Tibial artery (tissue), 4 donors: ENCODE data around the gene PEMT.

Experiments
- DNase-seq, 2 donors: peaks; one replicate each; pipeline ENCODE4 v3.0.0-alpha.2; 2019
- H3K27ac ChIP-seq, 2 donors: fragments of 200-600 bp; sonication (generic) in 1 of 2; 1 replicate in 1 of 2; 2 replicates in 1 of 2; pipeline ENCODE4 v1.5.1; 2018 to 2019; ENCODE audit warnings: mild to moderate bottlenecking in 1 of 2
- H3K27me3 ChIP-seq, 2 donors: fragments of 200-600 bp; sonication (generic) in 1 of 2; one replicate each; pipeline versions ENCODE4 v1.5.1 to v1.6.0; 2016 to 2019
- H3K36me3 ChIP-seq, 3 donors: fragments of 200-600 bp; sonication (generic) in 2 of 3; one replicate each; pipeline ENCODE4 v1.5.1; 2016 to 2019; ENCODE audit warnings: mild to moderate bottlenecking in 2 of 3
- H3K4me1 ChIP-seq, 4 donors: fragments of 200-600 bp; sonication (generic) in 2 of 4; 1 replicate in 3 of 4; 2 replicates in 1 of 4; pipeline ENCODE4 v1.5.1; 2016 to 2019
- H3K4me3 ChIP-seq, 2 donors: fragments of 200-600 bp; sonication (generic) in 1 of 2; 1 replicate in 1 of 2; 2 replicates in 1 of 2; pipeline ENCODE4 v1.5.1; 2018 to 2019; ENCODE audit warnings: mild to moderate bottlenecking in 2 of 2
- H3K9me3 ChIP-seq, 3 donors: fragments of 200-600 bp; sonication (generic) in 1 of 3; one replicate each; pipeline ENCODE4 v1.5.1; 2016 to 2019
- intact Hi-C: fragments of 100-400 bp; cut with DNase I; formaldehyde crosslinking; loops from one replicate; pipeline ENCODE4 v1.15.0; 2023; ENCODE audit warnings: low total_unique reads
- TF ChIP-seq, protein P1 (sequence below), 2 experiments: fragments of 200-600 bp in 1 of 2; fragments of 450-650 bp in 1 of 2; IDR thresholded peaks; one replicate each; pipeline ENCODE4 v1.5.1; 2017 to 2019; ENCODE audit warnings: antibody characterized with exemption in 2 of 2, mild to moderate bottlenecking in 1 of 2, moderate library complexity in 1 of 2

The PEMT gene

GRCh38 chr17:17542906-17543635 is 48.4 kb downstream of the PEMT start:
- peaks cover 0 to 50% (median 28%) of the 10 kb centered on the region in 4 donors for H3K4me1 ChIP-seq
- no peaks in the 10 kb centered on the region for H3K36me3 ChIP-seq
- TF ChIP-seq, protein P1, sequence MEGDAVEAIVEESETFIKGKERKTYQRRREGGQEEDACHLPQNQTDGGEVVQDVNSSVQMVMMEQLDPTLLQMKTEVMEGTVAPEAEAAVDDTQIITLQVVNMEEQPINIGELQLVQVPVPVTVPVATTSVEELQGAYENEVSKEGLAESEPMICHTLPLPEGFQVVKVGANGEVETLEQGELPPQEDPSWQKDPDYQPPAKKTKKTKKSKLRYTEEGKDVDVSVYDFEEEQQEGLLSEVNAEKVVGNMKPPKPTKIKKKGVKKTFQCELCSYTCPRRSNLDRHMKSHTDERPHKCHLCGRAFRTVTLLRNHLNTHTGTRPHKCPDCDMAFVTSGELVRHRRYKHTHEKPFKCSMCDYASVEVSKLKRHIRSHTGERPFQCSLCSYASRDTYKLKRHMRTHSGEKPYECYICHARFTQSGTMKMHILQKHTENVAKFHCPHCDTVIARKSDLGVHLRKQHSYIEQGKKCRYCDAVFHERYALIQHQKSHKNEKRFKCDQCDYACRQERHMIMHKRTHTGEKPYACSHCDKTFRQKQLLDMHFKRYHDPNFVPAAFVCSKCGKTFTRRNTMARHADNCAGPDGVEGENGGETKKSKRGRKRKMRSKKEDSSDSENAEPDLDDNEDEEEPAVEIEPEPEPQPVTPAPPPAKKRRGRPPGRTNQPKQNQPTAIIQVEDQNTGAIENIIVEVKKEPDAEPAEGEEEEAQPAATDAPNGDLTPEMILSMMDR (IDR thresholded peaks at IDR 0.05), result no peak
- DNase-seq, result no peak
- intact Hi-C loops, result no loop called here
- no peak overlapping the region for H3K4me3 ChIP-seq
- no peaks in the 10 kb centered on the region for H3K9me3 ChIP-seq
- H3K27me3 ChIP-seq, result no peaks in the 10 kb centered on the region
- no peak overlapping the region for H3K27ac ChIP-seq

GRCh38 chr17:17541640-17542001 is 49.9 kb downstream of the PEMT start:
- no peaks in the 10 kb centered on the region for H3K36me3 ChIP-seq
- no peak for DNase-seq
- no peak overlapping the region for H3K27ac ChIP-seq
- H3K4me3 ChIP-seq, result no peak overlapping the region
- no peaks in the 10 kb centered on the region for H3K9me3 ChIP-seq
- H3K4me1 ChIP-seq, result peaks cover 0 to 64% (median 34%) of the 10 kb centered on the region in 4 donors
- TF ChIP-seq, protein P1 (IDR thresholded peaks at IDR 0.05), result no peak
- no peaks in the 10 kb centered on the region for H3K27me3 ChIP-seq
- intact Hi-C loops, result no loop called here

GRCh38 chr17:17540935-17541639 is 50.4 kb downstream of the PEMT start:
- Histone ChIP-seq H3K4me1 (peaks cover 0 to 68% (median 35%) of the 10 kb centered on the region in 4 donors), H3K27me3 (no peaks in the 10 kb centered on the region), H3K36me3 (no peaks in the 10 kb centered on the region), H3K27ac (no peak overlapping the region), H3K9me3 (no peaks in the 10 kb centered on the region), H3K4me3 (no peak overlapping the region)
- DNase-seq, result no peak
- TF ChIP-seq, protein P1 (IDR thresholded peaks at IDR 0.05), result no peak
- intact Hi-C loops, result no loop called here

DNA sequence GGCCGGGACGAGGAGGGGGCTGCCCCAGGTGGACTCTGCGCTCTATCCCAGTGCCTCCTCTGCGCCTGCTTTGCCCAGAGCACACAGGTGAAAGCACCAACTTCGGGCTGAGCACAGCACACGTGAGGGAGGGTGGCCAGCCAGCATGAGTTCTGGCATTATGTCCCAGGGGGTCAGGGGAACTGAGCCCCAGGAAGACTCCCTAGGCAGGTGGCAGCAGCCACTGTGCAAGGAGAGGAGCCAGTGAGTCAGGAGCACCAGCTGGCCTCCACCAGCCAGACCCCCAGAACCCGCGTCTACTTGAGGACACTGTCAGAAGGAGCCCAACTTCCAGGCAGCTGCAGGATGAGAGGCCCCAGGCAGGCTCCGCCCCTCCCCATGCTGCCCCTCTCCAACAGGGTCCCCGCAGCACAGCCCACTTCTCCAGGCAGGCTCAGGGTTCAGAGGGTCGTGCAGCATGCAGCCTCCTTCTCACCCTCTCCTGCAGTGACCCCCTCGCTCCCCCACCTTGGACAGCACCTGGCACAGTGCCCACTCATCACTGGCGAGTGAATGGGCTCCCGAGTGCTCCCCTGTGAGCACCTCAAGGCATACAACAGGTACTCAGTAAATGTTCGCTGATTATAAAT is 51.1 kb downstream of the PEMT start:
- TF ChIP-seq, protein P1 (IDR thresholded peaks at IDR 0.05), result no peak
- H3K4me1 ChIP-seq, result peaks cover 0 to 68% (median 35%) of the 10 kb centered on the region in 4 donors
- H3K27ac ChIP-seq, result no peak overlapping the region
- H3K36me3 ChIP-seq, result no peaks in the 10 kb centered on the region
- no peak overlapping the region for H3K4me3 ChIP-seq
- H3K9me3 ChIP-seq, result no peaks in the 10 kb centered on the region
- no peaks in the 10 kb centered on the region for H3K27me3 ChIP-seq
- DNase-seq, result no peak
- intact Hi-C loops, result no loop called here

DNA sequence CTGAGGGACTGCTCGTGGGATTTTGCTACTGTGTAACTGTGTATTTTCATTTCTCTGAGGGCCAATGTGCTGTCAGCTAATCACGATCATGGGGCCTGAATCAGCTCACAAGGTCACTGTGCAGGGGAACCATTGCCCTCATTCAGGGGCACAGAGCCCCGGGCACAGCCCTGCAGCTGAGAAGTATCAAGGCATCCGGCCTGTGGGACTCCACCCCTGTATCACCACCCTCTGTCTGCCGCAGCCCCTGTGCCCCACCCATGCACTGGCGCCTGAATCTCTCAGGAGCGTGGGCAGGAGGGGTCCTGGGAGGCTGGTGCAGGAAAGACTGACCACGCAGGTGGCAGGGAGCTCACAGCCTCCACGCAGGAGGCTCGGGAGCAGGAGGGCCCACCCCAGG is 51.9 kb downstream of the PEMT start:
- TF ChIP-seq, protein P1 (IDR thresholded peaks at IDR 0.05), result no peak
- no peaks in the 10 kb centered on the region for H3K9me3 ChIP-seq
- intact Hi-C loops, result no loop called here
- DNase-seq, result no peak
- H3K27ac ChIP-seq, result peak overlapping the region in 1 of 2 donors; percentile 55
- H3K4me3 ChIP-seq, result no peak overlapping the region
- H3K36me3 ChIP-seq, result no peaks in the 10 kb centered on the region
- no peaks in the 10 kb centered on the region for H3K27me3 ChIP-seq
- peaks cover 0 to 65% (median 32%) of the 10 kb centered on the region in 4 donors for H3K4me1 ChIP-seq
